KBM-7 (cell line): Measurements from ENCODE around the gene DDX54.

ENCODE experiments used
- DNase-seq: peaks from one replicate; pipeline ENCODE4 v3.0.0-alpha.2; 2015
- in situ Hi-C: fragments of 300-500 bp; cut with MboI; formaldehyde crosslinking; loops from 2 replicates; pipeline ENCODE4 v1.14.3; 2020; ENCODE audit warnings: low sequenced_read_pairs, low pct_unique_long_range_greater_than_20kb, mixed read lengths

Gene DDX54, protein sequence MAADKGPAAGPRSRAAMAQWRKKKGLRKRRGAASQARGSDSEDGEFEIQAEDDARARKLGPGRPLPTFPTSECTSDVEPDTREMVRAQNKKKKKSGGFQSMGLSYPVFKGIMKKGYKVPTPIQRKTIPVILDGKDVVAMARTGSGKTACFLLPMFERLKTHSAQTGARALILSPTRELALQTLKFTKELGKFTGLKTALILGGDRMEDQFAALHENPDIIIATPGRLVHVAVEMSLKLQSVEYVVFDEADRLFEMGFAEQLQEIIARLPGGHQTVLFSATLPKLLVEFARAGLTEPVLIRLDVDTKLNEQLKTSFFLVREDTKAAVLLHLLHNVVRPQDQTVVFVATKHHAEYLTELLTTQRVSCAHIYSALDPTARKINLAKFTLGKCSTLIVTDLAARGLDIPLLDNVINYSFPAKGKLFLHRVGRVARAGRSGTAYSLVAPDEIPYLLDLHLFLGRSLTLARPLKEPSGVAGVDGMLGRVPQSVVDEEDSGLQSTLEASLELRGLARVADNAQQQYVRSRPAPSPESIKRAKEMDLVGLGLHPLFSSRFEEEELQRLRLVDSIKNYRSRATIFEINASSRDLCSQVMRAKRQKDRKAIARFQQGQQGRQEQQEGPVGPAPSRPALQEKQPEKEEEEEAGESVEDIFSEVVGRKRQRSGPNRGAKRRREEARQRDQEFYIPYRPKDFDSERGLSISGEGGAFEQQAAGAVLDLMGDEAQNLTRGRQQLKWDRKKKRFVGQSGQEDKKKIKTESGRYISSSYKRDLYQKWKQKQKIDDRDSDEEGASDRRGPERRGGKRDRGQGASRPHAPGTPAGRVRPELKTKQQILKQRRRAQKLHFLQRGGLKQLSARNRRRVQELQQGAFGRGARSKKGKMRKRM

DNA sequence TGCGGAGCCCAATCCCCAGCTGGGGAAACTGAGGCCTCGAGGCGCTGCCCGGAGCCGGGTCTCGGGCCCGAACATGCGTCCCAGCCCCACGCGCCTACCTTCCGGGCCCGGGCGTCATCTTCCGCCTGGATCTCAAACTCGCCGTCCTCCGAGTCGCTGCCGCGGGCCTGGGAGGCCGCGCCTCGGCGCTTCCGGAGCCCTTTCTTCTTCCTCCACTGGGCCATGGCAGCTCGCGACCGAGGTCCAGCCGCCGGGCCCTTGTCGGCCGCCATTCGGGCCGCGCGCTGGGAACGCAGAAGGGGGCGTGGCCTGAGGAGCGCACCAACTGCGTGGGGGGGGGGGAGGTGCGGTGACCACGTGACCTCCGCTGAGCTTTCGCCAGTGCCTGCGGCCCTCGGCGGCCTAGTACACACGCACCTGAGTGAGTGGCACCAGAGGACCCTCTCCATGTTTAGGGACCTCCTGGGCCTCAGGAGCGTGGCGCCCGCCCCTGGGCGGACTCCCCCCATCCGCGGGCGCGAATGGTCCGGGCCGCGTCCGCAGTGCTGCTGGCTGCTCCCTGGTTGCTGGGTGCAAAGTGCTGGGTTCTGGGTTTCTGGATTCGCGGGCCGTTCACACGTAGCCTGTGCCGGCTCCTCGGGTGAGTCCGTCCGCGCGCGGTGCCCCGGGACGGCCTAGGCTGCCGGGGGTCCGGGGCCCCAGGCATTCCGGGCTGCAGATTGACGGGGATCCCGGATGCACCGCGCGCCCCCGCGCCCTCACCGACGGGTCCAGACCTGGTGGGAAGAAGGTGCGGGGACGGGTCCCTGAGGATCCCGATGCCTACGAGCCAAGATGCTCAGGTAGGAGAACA lies at the start of gene DDX54, which contains the start of gene RITA1:
Gene DDX54, minus strand, starts transcription at position 299 of the 853 bp plus-strand sequence. Its CDS starts 27 bp downstream, at position 272.
Gene RITA1, plus strand, starts transcription at position 542 of the 853 bp plus-strand sequence. CDS start 1,026 bp downstream, outside the sequence.
- in situ Hi-C loops, result no loop called here
- DNase-seq, result peak; percentile 82

DNA sequence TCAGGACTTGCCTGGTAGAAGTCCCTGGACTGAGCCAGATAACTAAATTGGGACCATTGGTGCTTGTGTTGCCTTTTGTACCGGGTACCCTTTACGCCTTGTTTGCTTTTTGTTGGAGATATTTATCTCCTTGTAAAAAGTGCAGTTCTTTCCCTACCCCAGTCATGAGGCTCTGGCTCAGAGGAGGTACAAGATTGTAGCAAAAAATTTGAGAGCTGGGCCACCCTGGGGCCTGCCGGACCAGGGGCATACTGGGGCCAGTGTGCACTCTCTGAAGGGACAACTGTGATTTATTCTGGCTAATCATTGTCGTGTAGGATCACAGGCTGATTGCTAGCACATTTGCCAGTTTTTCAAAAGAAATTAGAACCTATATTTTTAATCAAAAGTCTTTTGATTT lies 49.2 kb upstream of the DDX54 start:
- in situ Hi-C loops, result no loop called here
- no peak for DNase-seq

DNA sequence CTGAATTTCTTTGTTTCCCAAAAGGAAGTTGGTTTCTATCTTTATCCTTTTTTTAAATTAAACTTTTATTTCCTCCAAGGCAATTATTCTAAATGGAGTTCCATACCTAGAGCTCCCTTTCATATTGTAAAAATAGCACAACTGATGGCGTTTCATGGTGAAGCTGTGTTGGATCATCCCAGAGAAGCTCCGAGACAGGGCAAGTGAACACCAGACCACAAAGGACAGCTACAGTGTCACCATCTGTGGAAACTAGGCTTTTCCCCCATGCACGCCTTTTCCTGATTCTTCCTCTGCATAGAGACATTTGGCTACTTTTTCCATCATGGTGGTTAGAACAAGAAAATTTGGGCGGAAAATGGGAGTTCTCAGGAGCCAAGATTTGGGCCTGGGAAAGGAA lies 48.7 kb upstream of the DDX54 start:
- in situ Hi-C loops, result no loop called here

DNA sequence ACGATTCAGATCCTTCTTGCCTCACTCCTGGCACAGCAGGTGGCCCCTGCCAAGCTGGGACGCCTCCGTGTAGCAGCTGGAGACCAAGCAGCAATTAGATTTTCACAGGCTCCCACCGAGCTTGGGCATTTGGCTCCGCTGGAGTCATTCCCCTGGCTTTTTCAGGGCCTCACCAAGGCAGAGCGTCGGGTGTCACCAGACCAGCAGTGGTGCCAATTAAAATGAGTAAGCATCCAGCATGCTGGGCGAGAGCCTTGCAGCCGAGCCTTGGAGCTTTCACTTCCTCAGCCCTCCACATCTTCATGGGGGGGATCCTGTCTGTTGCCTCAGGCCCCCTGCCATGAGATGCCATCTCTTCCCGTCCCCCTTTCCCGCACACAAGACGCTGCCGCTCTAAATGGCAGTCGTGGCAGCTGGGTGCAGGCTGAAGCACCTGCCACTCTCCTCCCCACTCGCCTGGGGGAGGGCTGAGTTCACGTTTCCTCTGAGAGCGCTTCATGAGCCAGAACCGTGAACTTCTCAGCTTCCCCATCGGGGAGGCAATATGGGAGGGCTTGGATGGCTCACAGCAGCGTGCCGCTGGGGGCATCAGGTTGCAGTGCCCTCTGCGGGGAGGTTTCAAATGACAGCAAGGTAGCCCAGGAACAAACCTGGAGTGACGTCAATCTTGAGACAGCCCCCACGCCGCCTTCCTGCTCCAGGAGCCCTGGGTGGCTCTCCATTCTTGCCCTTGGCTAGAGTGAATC lies 47.7 kb upstream of the DDX54 start:
- in situ Hi-C loops, result no loop called here
- no peak for DNase-seq

More for the DNA sequence above, 48.7 kb upstream of the DDX54 start:
- no peak for DNase-seq

DNA sequence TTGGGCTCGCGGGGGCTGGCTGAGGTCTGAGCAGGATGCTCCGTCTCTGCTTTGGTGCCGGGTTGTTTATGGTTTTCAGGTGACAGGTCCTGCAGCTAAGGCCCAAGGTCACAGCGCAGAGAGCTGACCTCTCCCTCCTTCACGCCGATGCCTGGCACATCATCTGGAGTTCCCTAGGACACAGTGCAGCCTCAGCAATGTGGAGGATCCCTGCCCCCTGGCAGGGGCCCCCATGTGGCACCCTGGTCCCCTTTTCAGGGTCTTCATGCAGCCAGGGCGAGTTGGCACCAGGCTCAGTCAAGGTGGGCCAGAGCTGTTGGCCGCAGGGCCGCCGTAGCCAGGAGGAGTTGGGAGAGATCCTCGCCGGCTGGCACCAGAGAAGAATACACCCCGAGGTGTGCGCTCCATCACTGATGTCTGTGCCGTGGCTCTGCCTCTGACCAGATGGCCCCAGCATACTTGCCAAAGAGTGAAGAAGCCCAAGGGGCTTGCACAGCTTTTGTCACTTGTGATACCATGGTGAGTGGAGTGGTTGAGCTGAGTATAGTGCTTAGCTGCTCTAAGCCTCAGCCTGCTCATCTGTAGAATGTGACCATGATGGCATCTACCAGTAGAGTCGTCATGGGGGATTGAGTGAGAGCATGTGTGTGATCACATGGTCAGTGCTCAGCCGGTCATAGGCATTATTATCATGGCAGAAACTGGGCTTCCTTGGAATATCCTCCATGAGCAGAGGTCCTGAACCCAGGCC lies 47.0 kb upstream of the DDX54 start:
- DNase-seq, result no peak
- in situ Hi-C loops, result no loop called here

DNA sequence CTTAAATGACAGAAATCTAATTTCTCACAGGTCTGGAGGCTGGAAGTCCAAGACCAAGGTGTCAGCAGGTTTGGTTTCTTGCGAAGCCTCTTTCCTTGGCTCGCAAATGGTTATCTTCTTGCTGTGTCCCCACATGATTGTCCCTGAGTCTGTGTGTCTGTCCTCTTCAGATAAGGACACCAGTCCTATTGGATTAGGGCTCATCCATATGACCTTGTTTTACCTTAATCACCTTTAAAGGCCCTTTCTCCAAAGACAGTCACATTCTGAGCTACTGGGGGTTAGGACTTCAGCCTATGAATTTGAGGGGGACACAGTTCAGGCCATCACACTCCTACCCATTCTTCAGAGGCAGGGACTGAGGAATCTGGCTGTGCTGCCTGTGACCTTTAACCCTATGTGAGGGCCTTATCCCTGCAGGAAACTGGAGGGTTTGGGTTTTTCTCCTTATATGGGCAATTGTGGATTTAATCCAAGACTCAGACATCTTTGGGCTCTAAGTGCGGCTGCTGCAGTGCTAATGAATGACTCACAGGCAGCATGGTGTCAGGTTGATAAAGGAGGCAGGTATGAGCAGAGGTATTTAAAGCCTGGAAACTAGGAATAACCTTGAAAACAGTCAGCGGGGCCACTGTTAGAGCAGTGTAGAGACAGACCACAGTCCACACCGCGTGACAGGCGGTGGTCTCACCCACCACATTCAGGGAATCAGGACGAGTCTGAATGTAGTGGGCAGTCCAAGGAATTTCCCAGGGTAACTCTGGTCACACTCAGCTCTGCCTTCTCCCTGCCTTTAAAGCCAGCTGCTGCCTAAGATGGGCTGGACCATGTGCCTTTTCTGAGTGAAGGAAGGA lies 46.2 kb upstream of the DDX54 start:
- no peak for DNase-seq
- in situ Hi-C loops, result no loop called here

DNA sequence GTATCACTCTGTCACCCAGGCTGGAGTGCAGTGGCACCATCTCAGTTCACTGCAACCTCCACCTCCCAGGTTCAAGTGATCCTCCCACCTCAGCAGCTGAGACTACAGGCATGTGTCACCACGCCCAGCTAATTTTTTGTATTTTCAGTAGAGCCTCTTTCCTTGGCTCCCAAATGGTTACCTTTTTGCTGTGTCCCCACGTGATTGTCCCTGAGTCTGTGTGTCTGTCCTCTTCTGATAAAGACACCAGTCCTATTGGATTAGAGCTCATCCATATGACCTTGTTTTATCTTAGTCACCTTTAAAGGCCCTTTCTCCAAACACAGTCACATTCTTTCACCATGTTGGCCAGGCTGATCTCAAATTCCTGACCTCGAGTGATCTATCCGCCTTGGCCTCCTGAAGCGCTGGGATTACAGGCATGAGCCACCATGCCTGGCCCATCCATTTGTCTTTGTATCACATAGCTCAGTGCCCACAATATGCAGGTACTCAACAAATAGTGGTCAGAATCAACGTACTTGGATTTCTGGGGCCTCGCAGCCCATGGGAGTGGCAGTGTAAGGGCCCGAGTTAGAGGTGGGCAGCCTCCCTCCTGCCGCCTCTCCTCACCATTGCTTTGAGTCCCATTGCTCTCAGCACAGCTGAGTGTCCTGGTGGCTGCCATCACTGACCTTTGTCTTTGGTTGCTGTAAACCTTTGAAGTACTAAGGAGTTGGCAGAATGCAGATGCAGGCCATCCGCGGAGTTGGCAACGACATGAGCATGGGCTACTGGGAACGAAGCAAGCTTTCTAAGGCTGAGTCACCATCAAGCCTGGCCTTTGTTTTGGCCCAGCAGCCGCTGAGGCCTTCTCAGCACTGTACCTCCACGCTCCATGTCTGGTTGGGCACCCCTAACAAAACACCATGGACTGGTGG lies 45.3 kb upstream of the DDX54 start:
- in situ Hi-C loops, result no loop called here
- no peak for DNase-seq

DNA sequence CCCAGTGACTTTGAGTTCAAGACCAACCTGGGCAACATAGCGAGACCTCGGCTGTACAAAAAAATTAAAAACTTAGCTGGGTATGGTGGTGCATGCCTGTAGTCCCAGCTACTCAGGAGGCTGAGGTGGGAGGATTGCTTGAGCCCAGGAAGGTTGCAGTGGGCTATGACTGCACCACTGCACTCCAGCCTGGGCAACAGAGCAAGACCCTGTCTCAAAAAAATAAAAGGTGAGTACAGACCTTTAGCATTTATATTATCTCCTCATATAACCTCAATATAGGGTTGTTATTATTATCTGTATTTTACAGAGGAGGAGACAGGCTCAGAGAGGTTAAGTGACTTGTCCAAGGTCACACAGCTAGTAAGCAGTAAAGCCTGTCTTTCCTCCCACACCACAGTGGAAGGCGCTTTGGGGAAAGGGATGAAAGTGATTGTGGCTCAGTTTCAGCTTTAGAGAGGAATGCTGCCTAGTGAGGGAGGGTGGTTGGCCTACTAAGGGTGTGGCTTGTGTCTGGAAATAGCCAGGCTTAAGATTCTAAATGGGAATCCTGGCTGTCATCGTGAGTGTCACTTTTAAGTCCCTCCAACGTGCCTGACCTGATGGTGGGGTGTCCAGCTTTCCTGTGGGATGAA lies 43.2 kb upstream of the DDX54 start:
- in situ Hi-C loops, result no loop called here
- no peak for DNase-seq

DNA sequence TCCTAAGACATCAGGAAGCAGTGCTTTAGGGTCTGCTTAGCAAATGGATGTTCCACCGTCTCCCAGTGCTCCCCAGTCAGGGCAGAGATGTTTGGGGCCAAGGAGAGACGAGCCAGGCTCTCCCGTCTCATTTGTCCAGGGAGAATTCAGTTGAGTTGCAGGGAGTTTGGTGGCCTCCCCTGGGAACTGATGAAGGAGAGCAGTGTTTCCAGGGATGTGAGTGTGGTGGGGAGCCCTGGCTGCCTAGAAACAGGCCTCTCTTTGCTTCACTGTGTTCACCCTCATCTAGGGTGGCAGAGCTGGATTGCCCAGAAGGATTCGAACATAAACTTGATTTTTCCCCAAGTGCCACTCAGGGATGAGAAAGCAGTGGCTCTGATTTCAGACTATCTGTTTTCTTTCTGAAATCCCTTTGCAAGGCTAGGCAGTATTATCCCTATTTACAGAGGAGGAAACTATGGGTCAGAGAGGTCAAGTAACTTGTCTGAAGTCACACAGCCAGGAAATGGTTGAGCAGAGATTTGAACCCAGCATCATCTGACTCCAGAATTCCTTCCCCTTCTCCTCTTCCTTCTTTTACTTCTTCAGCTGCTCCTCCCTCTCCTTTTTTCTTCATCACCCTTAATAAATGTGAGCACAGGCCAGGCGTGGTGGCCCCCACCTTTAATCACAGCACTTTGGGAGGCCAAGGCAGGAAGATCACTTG lies 42.6 kb upstream of the DDX54 start:
- DNase-seq, result no peak
- in situ Hi-C loops, result no loop called here

DNA sequence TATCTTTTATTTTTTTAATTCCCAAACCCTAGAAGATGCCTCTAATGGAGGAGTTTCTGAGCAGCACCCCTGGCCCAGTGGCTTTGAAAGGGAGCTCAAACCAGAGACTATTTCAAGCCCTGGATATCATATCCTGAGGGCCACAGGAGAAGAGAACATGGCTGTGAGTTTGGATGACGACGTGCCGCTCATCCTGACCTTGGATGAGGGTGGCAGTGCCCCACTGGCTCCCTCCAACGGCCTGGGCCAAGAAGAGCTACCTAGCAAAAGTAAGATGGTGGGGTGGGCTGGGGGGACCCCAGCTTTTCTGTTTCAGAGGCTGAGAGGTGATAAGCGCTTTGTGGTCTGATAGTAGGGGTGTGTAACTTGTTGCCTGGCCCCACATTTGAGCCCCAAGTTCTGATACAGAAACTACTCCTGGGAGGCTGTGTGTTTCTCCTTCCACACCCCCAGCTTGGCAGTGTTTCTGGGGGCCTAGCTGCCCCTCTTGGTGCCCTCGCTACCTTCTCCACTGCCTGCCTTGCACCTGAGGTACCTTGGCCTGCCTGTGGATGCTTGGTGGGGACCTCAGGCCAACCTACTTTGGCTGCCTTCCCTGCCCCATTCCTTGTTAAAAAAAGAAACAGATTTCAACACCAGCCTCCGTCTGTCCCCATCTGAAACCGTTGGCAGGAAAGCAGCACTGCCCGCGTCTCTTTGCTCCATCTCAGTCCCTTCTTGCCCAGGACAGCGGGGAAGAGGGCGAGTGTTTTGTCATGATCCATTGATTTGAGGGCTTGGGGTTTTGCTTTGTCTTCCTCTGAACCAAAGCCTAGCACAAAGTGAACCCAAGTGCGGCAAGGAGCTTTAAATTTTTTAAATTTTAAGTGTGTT lies 41.7 kb upstream of the DDX54 start:
- in situ Hi-C loops, result no loop called here
- DNase-seq, result no peak

DNA sequence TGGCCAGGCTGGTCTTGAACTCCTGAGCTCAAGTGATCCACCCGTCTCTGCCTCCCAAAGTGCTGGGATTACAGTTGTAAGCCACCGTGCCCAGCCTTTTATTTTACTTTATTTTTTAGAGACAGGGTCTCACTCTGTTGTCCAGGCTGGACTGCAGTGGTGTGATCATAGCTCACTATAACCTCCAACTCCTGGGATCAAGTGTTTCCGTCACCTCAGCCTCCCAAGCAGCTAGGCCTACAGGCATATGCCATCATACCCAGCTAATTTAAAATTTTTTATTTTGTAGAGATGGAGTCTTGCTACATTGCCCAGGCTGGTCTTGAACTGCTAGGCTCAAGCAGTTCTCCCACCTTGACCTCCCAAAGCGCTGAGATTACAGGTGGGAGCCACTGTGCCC lies 39.7 kb upstream of the DDX54 start:
- in situ Hi-C loops, result no loop called here
- DNase-seq, result no peak

DNA sequence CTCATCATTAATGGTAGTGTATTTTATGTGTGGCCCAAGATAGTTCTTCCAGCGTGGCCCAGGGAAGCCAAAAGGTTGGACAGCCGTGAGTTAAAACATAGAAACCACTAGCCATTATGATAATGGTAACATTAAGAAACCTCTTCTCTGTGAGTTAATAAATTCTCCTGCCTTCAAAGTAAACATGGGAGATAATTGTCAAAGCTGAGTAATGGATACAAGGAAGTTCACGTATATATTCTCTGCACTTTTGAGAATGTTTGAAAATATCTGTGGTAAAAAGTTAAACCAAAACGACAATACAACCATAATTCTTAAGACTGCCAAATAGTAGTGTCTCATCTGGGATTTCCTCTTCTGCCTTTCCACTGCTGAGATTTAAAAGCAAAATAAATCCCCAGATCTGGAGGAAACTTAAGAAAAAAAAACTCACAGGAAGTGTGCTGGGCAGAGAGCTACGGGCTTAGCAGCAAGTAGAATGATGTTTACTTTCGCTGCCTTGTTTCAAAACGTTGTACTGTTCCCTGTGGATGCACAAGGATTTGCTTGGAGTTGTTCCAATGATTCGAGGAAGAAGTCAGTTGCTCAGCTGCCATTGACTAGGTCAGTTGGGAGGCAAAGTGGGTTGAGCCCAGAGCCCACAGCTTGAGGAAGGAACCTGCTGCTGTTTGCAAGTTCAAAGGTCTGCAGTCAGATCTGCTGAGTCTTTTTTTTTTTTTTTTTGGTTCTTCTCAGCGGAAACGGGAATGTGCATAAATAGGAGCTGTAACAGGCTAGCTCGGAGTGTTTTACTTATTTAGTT lies 37.7 kb upstream of the DDX54 start:
- peak; percentile 42 for DNase-seq
- in situ Hi-C loops, result no loop called here

DNA sequence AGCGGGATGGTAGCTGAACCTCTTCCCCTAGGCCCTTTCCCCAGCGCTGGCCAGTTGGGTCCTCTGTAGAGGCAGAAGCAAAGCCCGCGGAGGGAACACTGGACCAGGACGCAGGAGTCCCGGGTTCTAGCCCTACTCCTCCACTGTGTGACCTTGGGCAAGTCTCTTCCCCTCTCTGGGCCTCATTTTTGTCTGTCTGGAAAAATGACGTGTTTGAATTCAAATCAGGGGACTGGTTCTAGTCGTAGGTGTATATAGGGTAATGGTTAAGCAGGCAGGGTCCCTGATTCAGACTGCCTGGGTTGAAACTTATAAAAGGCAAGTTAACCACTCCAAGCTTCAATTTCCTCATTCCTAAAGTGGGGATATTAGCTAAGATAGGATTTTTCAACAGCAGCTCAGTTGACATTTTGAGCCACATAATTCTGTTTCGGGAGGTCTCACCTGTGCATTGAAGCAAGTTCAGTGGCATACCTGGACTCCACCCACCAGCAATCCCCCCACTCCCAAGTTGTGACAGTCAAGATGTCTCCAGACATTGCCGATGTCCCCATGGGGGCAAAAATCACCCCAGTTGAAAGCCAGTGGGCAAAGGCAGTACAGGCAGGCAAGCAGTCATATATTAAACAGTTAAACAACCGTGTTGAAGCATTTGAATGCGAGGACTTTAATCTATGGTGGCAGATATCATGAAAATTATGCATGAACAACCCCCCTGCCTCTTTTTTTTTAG lies 36.9 kb upstream of the DDX54 start:
- in situ Hi-C loops, result no loop called here

More for the DNA sequence above, 36.9 kb upstream of the DDX54 start:
- DNase-seq, result no peak
